Fibroblast of skin of scalp (primary cell): ENCODE data around the gene CLDN17.

ENCODE experiments used
- DNase-seq: peaks from one replicate; pipeline ENCODE4 v3.0.0-alpha.2; 2013

CLDN17 gene

DNA sequence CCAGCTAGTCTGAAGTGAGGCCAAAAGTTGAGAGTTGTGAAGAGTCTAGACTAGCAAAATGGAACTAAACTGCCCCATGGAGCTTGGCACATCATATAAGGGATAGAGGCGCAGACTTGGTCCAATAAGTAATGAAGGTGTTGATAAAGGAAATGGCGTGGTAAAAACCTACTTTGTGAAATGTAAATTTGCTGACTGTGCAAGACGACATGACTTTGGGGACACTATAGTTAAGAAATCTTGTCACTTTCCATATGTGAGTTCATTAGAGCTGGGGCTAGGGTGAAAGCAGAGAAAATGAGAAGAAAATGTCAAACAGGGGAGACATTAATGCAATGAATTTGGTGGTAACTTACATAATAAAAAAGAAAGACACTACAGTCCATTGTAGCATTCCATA is 50.1 kb downstream of the CLDN17 start:
- DNase-seq = no peak
